Uterus (tissue), 2 donors: ENCODE results near the gene ERGIC1.

Experiments used
- POLR2A ChIP-seq, 2 donors: fragments of 450-650 bp; IDR thresholded peaks; one replicate each; pipeline ENCODE4 v1.6.1; 2016; ENCODE audit warnings: antibody characterized with exemption in 2 of 2, mild to moderate bottlenecking in 1 of 2, moderate library complexity in 1 of 2
- TF ChIP-seq, protein P1 (sequence below), 4 experiments: fragments of 200-600 bp in 2 of 4; fragments of 450-650 bp in 2 of 4; sonication (generic) in 2 of 4; IDR thresholded peaks; one replicate each; pipeline ENCODE4 v1.5.1; 2016 to 2019; ENCODE audit warnings: antibody characterized with exemption in 4 of 4, mild to moderate bottlenecking in 2 of 4, moderate library complexity in 1 of 4

DNA sequence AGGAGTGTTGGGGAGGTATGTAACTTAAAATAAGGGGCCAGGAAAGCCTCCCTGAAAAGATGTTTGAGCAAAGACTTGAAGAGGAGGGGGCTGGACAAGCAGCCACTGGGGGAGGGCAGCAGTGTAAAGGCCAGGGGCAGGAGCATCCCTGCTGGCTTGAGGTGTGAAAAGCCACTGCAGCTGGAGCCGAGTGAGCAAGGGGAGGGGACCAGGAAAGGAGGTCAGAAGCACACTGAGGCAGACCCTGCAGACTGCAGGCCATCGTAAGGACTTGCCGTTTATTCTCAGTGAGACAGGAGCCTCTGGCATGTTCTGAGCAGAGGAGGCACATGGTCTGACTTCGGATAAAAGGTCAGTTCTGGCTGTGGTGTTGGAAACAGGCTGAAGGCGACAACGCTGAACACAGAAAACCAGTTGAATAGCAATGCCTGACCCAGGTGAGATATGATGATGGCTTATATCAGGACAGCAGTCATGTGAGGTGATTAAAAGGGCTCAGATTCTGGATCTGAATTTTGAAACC lies 10.2 kb upstream of the ERGIC1 start:
- TF ChIP-seq, protein P1, sequence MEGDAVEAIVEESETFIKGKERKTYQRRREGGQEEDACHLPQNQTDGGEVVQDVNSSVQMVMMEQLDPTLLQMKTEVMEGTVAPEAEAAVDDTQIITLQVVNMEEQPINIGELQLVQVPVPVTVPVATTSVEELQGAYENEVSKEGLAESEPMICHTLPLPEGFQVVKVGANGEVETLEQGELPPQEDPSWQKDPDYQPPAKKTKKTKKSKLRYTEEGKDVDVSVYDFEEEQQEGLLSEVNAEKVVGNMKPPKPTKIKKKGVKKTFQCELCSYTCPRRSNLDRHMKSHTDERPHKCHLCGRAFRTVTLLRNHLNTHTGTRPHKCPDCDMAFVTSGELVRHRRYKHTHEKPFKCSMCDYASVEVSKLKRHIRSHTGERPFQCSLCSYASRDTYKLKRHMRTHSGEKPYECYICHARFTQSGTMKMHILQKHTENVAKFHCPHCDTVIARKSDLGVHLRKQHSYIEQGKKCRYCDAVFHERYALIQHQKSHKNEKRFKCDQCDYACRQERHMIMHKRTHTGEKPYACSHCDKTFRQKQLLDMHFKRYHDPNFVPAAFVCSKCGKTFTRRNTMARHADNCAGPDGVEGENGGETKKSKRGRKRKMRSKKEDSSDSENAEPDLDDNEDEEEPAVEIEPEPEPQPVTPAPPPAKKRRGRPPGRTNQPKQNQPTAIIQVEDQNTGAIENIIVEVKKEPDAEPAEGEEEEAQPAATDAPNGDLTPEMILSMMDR (IDR thresholded peaks at IDR 0.05) = no peak
- TF ChIP-seq POLR2A (IDR thresholded peaks at IDR 0.05) = no peak
